ENCODE results near the gene KCNC3. TPM values are rescaled to one million over a fixed set of nuclear protein-coding genes. Genes with fewer than 3 reads are reported as not detected.

Gene KCNC3
- total and polyA plus RNA-seq, 2 of the 4 experiments (the other 2 are of a cell fraction), result 0.07 TPM; not detected in 1

- no peak overlapping the region for H2BK120ac ChIP-seq (ENCODE audit: low read depth, low read length)
- no peak overlapping the region for H2AFZ ChIP-seq (replicated peaks; ENCODE audit: low read length, poor library complexity)
- TF ChIP-seq MAFK (IDR thresholded peaks at IDR 0.05; ENCODE audit: low read depth, low read length), result no peak
- TF ChIP-seq BHLHE40 (IDR thresholded peaks at IDR 0.05; ENCODE audit: low read depth, low read length), result no peak
- TF ChIP-seq, protein P1, sequence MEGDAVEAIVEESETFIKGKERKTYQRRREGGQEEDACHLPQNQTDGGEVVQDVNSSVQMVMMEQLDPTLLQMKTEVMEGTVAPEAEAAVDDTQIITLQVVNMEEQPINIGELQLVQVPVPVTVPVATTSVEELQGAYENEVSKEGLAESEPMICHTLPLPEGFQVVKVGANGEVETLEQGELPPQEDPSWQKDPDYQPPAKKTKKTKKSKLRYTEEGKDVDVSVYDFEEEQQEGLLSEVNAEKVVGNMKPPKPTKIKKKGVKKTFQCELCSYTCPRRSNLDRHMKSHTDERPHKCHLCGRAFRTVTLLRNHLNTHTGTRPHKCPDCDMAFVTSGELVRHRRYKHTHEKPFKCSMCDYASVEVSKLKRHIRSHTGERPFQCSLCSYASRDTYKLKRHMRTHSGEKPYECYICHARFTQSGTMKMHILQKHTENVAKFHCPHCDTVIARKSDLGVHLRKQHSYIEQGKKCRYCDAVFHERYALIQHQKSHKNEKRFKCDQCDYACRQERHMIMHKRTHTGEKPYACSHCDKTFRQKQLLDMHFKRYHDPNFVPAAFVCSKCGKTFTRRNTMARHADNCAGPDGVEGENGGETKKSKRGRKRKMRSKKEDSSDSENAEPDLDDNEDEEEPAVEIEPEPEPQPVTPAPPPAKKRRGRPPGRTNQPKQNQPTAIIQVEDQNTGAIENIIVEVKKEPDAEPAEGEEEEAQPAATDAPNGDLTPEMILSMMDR (conservative IDR thresholded peaks at IDR 0.05; ENCODE audit: low read depth, low read length), result no peak
- no peak for TF ChIP-seq ELK1 (IDR thresholded peaks at IDR 0.05; ENCODE audit: borderline replicate concordance, low read depth, low read length)
- TF ChIP-seq USF2 (IDR thresholded peaks at IDR 0.05; ENCODE audit: low read depth, low read length), result no peak
- no peak for TF ChIP-seq NFE2L2 (IDR thresholded peaks at IDR 0.05; ENCODE audit: low read depth, low read length)
- TF ChIP-seq RCOR1 (IDR thresholded peaks at IDR 0.05; ENCODE audit: insufficient replicate concordance, low read length), result no peak
- TF ChIP-seq CEBPB (IDR thresholded peaks at IDR 0.05; ENCODE audit: low read depth, low read length), result no peak
- H4K20me1 ChIP-seq (ENCODE audit: insufficient read depth, low read length), result no peaks in the 10 kb centered on the region
- CTCF ChIA-PET, result no interaction called here
- in situ Hi-C loops (cut with MboI; ENCODE audit: low sequenced_read_pairs) (loop anchor here (10.0 kb wide), 2 partner anchors 342 to 562 kb away; no protein-coding TSS in a partner anchor), dilution Hi-C loops (cut with HindIII; ENCODE audit: low sequenced_read_pairs, unreplicated experiment) (no loop called here), intact Hi-C loops (cut with micrococcal nuclease) (no loop called here)
- H3K27me3 ChIP-seq (ENCODE audit: control insufficient read depth, insufficient read depth, low read length), result peaks cover 8% of the 10 kb centered on the region
- no peaks in the 10 kb centered on the region for H3K36me3 ChIP-seq (ENCODE audit: control insufficient read depth, insufficient read depth, low read length)
- no peaks in the 10 kb centered on the region for H3K4me1 ChIP-seq (ENCODE audit: control insufficient read depth, insufficient read depth, low read length)
- H2BK15ac ChIP-seq (ENCODE audit: low read depth, low read length), result no peak overlapping the region
- H2BK20ac ChIP-seq (ENCODE audit: low read depth, low read length), result no peak overlapping the region
- 63% methylated on average over 3 of the region's 11 CpGs; no CpG with 5 or more reads in 1 of the 2 experiments for WGBS, 2 experiments (ENCODE audit: extremely low coverage in 2 of 2, insufficient read length in 1 of 2)
- no peak overlapping the region for H3K4me3 ChIP-seq (ENCODE audit: insufficient read depth, low read depth, low read length)
- no peak overlapping the region for H4K8ac ChIP-seq (ENCODE audit: low read depth in 2 of 2, low read length in 2 of 2)
- no peak overlapping the region for H4K91ac ChIP-seq (ENCODE audit: insufficient read depth, low read depth, low read length)
- H3K4ac ChIP-seq (ENCODE audit: low read depth, low read length), result no peak overlapping the region
- no peak overlapping the region for H3K56ac ChIP-seq (ENCODE audit: extremely low read depth, insufficient read depth, low read length)
- no peak overlapping the region for H3K23ac ChIP-seq (ENCODE audit: low read depth, low read length)
- H2BK5ac ChIP-seq (ENCODE audit: low read depth, low read length, poor library complexity, severe bottlenecking), result no peak overlapping the region
- no peak overlapping the region for H3K14ac ChIP-seq (replicated peaks; ENCODE audit: low read depth, low read length)
- ATAC-seq (ENCODE audit: low read depth) (no peak), DNase-seq (no peak)
- H2AK5ac ChIP-seq (ENCODE audit: low read depth, low read length), result no peak overlapping the region
- no peaks in the 10 kb centered on the region for H3K9me3 ChIP-seq (ENCODE audit: control insufficient read depth, insufficient read depth, low read length)
- no peaks in the 10 kb centered on the region for H3K79me1 ChIP-seq (ENCODE audit: low read depth in 1 of 2, low read length in 2 of 2)
- H3K9me1 ChIP-seq (ENCODE audit: insufficient read depth, low read length), result no peaks in the 10 kb centered on the region
- no peak overlapping the region for H2AK9ac ChIP-seq (replicated peaks; ENCODE audit: low read depth, low read length, poor library complexity)
- H3K9ac ChIP-seq (ENCODE audit: low read depth, low read length), result no peak overlapping the region
- no TSS peak for BruUV-seq (replicated peaks)
- no peak overlapping the region for H3K4me2 ChIP-seq (ENCODE audit: low read depth, low read length)
- no peak overlapping the region for H4K5ac ChIP-seq (ENCODE audit: low read depth, low read length)
- H3K18ac ChIP-seq (ENCODE audit: low read depth, low read length), result no peak overlapping the region
- POLR2A ChIA-PET (ENCODE audit: unreplicated experiment), result no interaction called here
- no peak overlapping the region for H3K27ac ChIP-seq (ENCODE audit: insufficient read depth, low read length)
These were observed 33.7 kb upstream of the KCNC3 start for GRCh38 chr19:50362656-50363424.

Data from IMR-90 (cell line).